SJSA1 (cell line): ENCODE results near the gene TMEM19. TPM values are rescaled to one million over a fixed set of nuclear protein-coding genes. Genes with fewer than 3 reads are reported as not detected.
A peak's percentile ranks its signal among the peaks of the same experiment; 100 is the strongest.
"Not testable (repeated sequence)": the region's sequence is repeated elsewhere in the genome, so short reads cannot be mapped to it uniquely, and the experiment has no call there.

Experiments
- DNase-seq, 2 experiments: peaks; one replicate each; pipeline ENCODE4 v3.0.0-alpha.2; 2015 to 2020; ENCODE audit warnings: low spot score in 2 of 2, low read depth in 1 of 2
- H3K27ac ChIP-seq: fragments of 250-450 bp; sonication (Bioruptor Pico); 2 replicates; pipeline ENCODE4 v1.5.1; 2020; ENCODE audit warnings: mild to moderate bottlenecking, moderate library complexity
- H3K27me3 ChIP-seq: fragments of 250-450 bp; sonication (Bioruptor Pico); replicated peaks from 2 replicates; pipeline ENCODE4 v1.5.1; 2020; ENCODE audit warnings: mild to moderate bottlenecking, moderate library complexity
- H3K36me3 ChIP-seq: fragments of 250-450 bp; sonication (Bioruptor Pico); 2 replicates; pipeline ENCODE4 v1.5.1; 2020; ENCODE audit warnings: mild to moderate bottlenecking
- H3K4me1 ChIP-seq: fragments of 250-450 bp; sonication (Bioruptor Pico); replicated peaks from 2 replicates; pipeline ENCODE4 v1.6.1; 2021; ENCODE audit warnings: mild to moderate bottlenecking
- H3K4me3 ChIP-seq: fragments of 250-450 bp; sonication (Bioruptor Pico); 2 replicates; pipeline ENCODE4 v1.5.1; 2020; ENCODE audit warnings: mild to moderate bottlenecking
- H3K9me3 ChIP-seq: fragments of 250-450 bp; sonication (Bioruptor Pico); replicated peaks from 2 replicates; pipeline ENCODE4 v1.5.1; 2020; ENCODE audit warnings: mild to moderate bottlenecking
- total RNA-seq: library from RNA; depleted of rRNA; stranded (reverse); fragments of >200 nt; shearing (Covaris generic); gene quantifications from 2 replicates; pipeline ENCODE4 v1.2.3, GENCODE V29; 2014

The TMEM19 gene
- total RNA-seq, 1 experiment from 2014 or later, result 54.4 TPM

GRCh38 chr12:71684081-71684480, 1.8 kb upstream of the TMEM19 start:
- no peaks in the 10 kb centered on the region for H3K27me3 ChIP-seq
- no peak for DNase-seq
- no peaks in the 10 kb centered on the region for H3K9me3 ChIP-seq
- H3K36me3 ChIP-seq, result no peaks in the 10 kb centered on the region
- H3K27ac ChIP-seq, result no peak overlapping the region
- H3K4me3 ChIP-seq, result no peak overlapping the region
- H3K4me1 ChIP-seq, result peaks cover 7% of the 10 kb centered on the region; the same call in 1 of the 2 replicates

- Histone ChIP-seq H3K9me3 (no peaks in the 10 kb centered on the region), H3K27me3 (no peaks in the 10 kb centered on the region), H3K36me3 (0 out of 2 replicates have a peak, but pooled peaks cover under 1% of the 10 kb centered on the region), H3K4me3 (peak overlapping the region; percentile 76), H3K4me1 (peaks cover 7% of the 10 kb centered on the region; the same call in 1 of the 2 replicates), H3K27ac (peak overlapping the region; percentile 64)
- no peak for DNase-seq
These were observed 473 bp upstream of the TMEM19 start for GRCh38 chr12:71685312-71685906.

GRCh38 chr12:71686658-71687025, 760 bp downstream of the TMEM19 start:
- H3K27me3 ChIP-seq, result no peaks in the 10 kb centered on the region
- no peaks in the 10 kb centered on the region for H3K9me3 ChIP-seq
- peak in 1 of 2 experiments; percentile 14 for DNase-seq
- H3K4me3 ChIP-seq, result peak overlapping the region; percentile 76
- 0 out of 2 replicates have a peak, but pooled peaks cover 2% of the 10 kb centered on the region for H3K36me3 ChIP-seq
- H3K27ac ChIP-seq, result peak overlapping the region; percentile 64
- H3K4me1 ChIP-seq, result peaks cover 7% of the 10 kb centered on the region; the same call in 1 of the 2 replicates

GRCh38 chr12:71687172-71687571, 1.3 kb downstream of the TMEM19 start:
- not testable (repeated sequence) for H3K27ac ChIP-seq, H3K9me3 ChIP-seq, H3K27me3 ChIP-seq, H3K36me3 ChIP-seq, DNase-seq, H3K4me1 ChIP-seq
- peak overlapping the region; percentile 76 for H3K4me3 ChIP-seq

- Histone ChIP-seq H3K36me3 (0 out of 2 replicates have a peak, but pooled peaks cover 2% of the 10 kb centered on the region), H3K9me3 (no peaks in the 10 kb centered on the region), H3K4me1 (peaks cover 3% of the 10 kb centered on the region; the same call in 1 of the 2 replicates), H3K27me3 (no peaks in the 10 kb centered on the region), H3K27ac (no peak overlapping the region), H3K4me3 (no peak overlapping the region)
- no peak for DNase-seq
These were observed 3.2 kb downstream of the TMEM19 start for GRCh38 chr12:71688961-71689570.

- no peaks in the 10 kb centered on the region for H3K27me3 ChIP-seq
- H3K9me3 ChIP-seq, result no peaks in the 10 kb centered on the region
- 0 out of 2 replicates have a peak, but pooled peaks cover 2% of the 10 kb centered on the region for H3K36me3 ChIP-seq
- no peak overlapping the region for H3K27ac ChIP-seq
- H3K4me3 ChIP-seq, result no peak overlapping the region
- H3K4me1 ChIP-seq, result peaks cover 3% of the 10 kb centered on the region; the same call in 1 of the 2 replicates
- DNase-seq, result no peak
These were observed 5.7 kb downstream of the TMEM19 start for GRCh38 chr12:71691504-71692129.

GRCh38 chr12:71693126-71693525, 7.2 kb downstream of the TMEM19 start:
- H3K4me1 ChIP-seq, result no peaks in the 10 kb centered on the region
- H3K36me3 ChIP-seq, result peaks cover 15% of the 10 kb centered on the region
- no peak overlapping the region for H3K27ac ChIP-seq
- no peak overlapping the region for H3K4me3 ChIP-seq
- no peak for DNase-seq
- H3K27me3 ChIP-seq, result no peaks in the 10 kb centered on the region
- H3K9me3 ChIP-seq, result no peaks in the 10 kb centered on the region

GRCh38 chr12:71693651-71694050, 7.8 kb downstream of the TMEM19 start:
- not testable (repeated sequence) for H3K27me3 ChIP-seq, H3K4me3 ChIP-seq, H3K4me1 ChIP-seq, H3K27ac ChIP-seq, DNase-seq, H3K9me3 ChIP-seq
- peaks cover 20% of the 10 kb centered on the region for H3K36me3 ChIP-seq

GRCh38 chr12:71694099-71694820, 8.4 kb downstream of the TMEM19 start:
- Histone ChIP-seq H3K27me3 (no peaks in the 10 kb centered on the region), H3K36me3 (peaks cover 26% of the 10 kb centered on the region), H3K27ac (no peak overlapping the region), H3K9me3 (no peaks in the 10 kb centered on the region), H3K4me1 (no peaks in the 10 kb centered on the region), H3K4me3 (no peak overlapping the region)
- DNase-seq, result no peak

GRCh38 chr12:71695782-71696181, 9.9 kb downstream of the TMEM19 start:
- Histone ChIP-seq H3K4me1 (no peaks in the 10 kb centered on the region), H3K27me3 (no peaks in the 10 kb centered on the region), H3K36me3 (peaks cover 32% of the 10 kb centered on the region), H3K4me3 (no peak overlapping the region), H3K27ac (no peak overlapping the region), H3K9me3 (no peaks in the 10 kb centered on the region)
- DNase-seq, result no peak

- DNase-seq, H3K4me3 ChIP-seq, H3K4me1 ChIP-seq, H3K27ac ChIP-seq, H3K9me3 ChIP-seq, H3K27me3 ChIP-seq: not testable (repeated sequence)
- peaks cover 38% of the 10 kb centered on the region for H3K36me3 ChIP-seq
These were observed 16.3 kb downstream of the TMEM19 start for GRCh38 chr12:71702181-71702580.

- no peaks in the 10 kb centered on the region for H3K27me3 ChIP-seq
- H3K36me3 ChIP-seq, result peaks cover 34% of the 10 kb centered on the region
- H3K9me3 ChIP-seq, result no peaks in the 10 kb centered on the region
- no peaks in the 10 kb centered on the region for H3K4me1 ChIP-seq
- H3K4me3 ChIP-seq, result no peak overlapping the region
- no peak for DNase-seq
- no peak overlapping the region for H3K27ac ChIP-seq
These were observed 16.7 kb downstream of the TMEM19 start for GRCh38 chr12:71702590-71702989.

- no peak overlapping the region for H3K4me3 ChIP-seq
- DNase-seq, result no peak
- H3K9me3 ChIP-seq, result no peaks in the 10 kb centered on the region
- H3K27me3 ChIP-seq, result no peaks in the 10 kb centered on the region
- H3K27ac ChIP-seq, result no peak overlapping the region
- no peaks in the 10 kb centered on the region for H3K4me1 ChIP-seq
- H3K36me3 ChIP-seq, result peaks cover 30% of the 10 kb centered on the region
These were observed 17.3 kb downstream of the TMEM19 start for GRCh38 chr12:71703206-71703605.

GRCh38 chr12:71704920-71705319, 19.0 kb downstream of the TMEM19 start:
- Histone ChIP-seq H3K4me3 (no peak overlapping the region), H3K27me3 (no peaks in the 10 kb centered on the region), H3K27ac (no peak overlapping the region), H3K36me3 (peaks cover 13% of the 10 kb centered on the region), H3K9me3 (no peaks in the 10 kb centered on the region), H3K4me1 (peaks cover 4% of the 10 kb centered on the region)
- no peak for DNase-seq
